Left lung (tissue), 10 donors: ENCODE results near the gene TCP11. TPM values are rescaled to one million over a fixed set of nuclear protein-coding genes. Genes with fewer than 3 reads are reported as not detected.

ENCODE experiments used
- ATAC-seq: fragments of 200-7000 bp; cut with Tn5 transposase; one replicate; pipeline ENCODE4 v1.9.1; 2020; ENCODE audit warnings: moderate library complexity
- DNase-seq, 4 donors: peaks; one replicate each; pipeline ENCODE4 v3.0.0-alpha.2; 2013 to 2020
- H3K27ac ChIP-seq, 2 donors: fragments of 200-600 bp; sonication (generic) in 1 of 2; one replicate each; pipeline versions ENCODE4 v1.5.0 to v1.8.0; 2020 to 2021
- H3K27me3 ChIP-seq, 2 donors: fragments of 200-600 bp; sonication (generic) in 1 of 2; one replicate each; pipeline versions ENCODE4 v1.5.0 to v1.8.0; 2020 to 2021
- H3K36me3 ChIP-seq, 2 donors: fragments of 200-600 bp; sonication (generic) in 1 of 2; one replicate each; pipeline versions ENCODE4 v1.5.0 to v1.8.0; 2020 to 2021
- H3K4me1 ChIP-seq, 2 donors: fragments of 200-600 bp; one replicate each; pipeline ENCODE4 v1.8.0; 2021
- H3K4me3 ChIP-seq, 2 donors: fragments of 200-600 bp; sonication (generic) in 1 of 2; one replicate each; pipeline versions ENCODE4 v1.5.0 to v1.8.0; 2020 to 2021; ENCODE audit warnings: mild to moderate bottlenecking in 1 of 2
- H3K9me3 ChIP-seq, 2 donors: fragments of 200-600 bp; sonication (generic) in 1 of 2; one replicate each; pipeline versions ENCODE4 v1.5.0 to v1.8.0; 2020 to 2021
- CTCF ChIP-seq, 2 donors: fragments of 200-600 bp; sonication (generic) in 1 of 2; IDR thresholded peaks; one replicate each; pipeline versions ENCODE4 v1.5.0 to v1.8.0; 2021; ENCODE audit warnings: antibody characterized with exemption in 2 of 2
- intact Hi-C, 2 donors: fragments of 100-400 bp; cut with DNase I; formaldehyde crosslinking; loops; one replicate each; pipeline versions ENCODE4 v1.11.2 to v1.14.2; 2022
- polyA plus RNA-seq, 6 donors: library from polyadenylated mRNA; unstranded; fragments of 120-200 nt; gene quantifications; one replicate each; pipeline ENCODE4 v1.2.1, GENCODE V29; 2013; ENCODE audit not compliant: insufficient read length in 6 of 6
- total RNA-seq, 2 donors: library from RNA; stranded (reverse); fragmentation: NEBNext Ultra II Directional; extraction: Animal tissue kit (Norgen Biotek cat#: 25700); gene quantifications; one replicate each; pipeline ENCODE4 v1.2.1, GENCODE V29; 2021
- donor health status: DM: no; HTN: yes; CAD: no.
- donor health status: DM: no; HTN: no; CAD: no.

TCP11 gene
- total and polyA plus RNA-seq, 8 donors, result 0.35 to 1.6 (median 0.69) TPM; not detected in 1

- Histone ChIP-seq H3K9me3 (no peaks in the 10 kb centered on the region), H3K27ac (no peak overlapping the region), H3K4me3 (no peak overlapping the region), H3K4me1 (peaks cover 0 to 10% of the 10 kb centered on the region in 2 donors), H3K36me3 (peaks cover 0 to 97% of the 10 kb centered on the region in 2 donors), H3K27me3 (no peaks in the 10 kb centered on the region)
- DNase-seq (no peak), ATAC-seq (no peak)
- intact Hi-C loops, result no loop called here
- TF ChIP-seq CTCF (IDR thresholded peaks at IDR 0.05), result no peak
Observed at GRCh38 chr6:35085359-35086281, 55.5 kb downstream of the TCP11 start.

GRCh38 chr6:35084511-35085203 is 56.5 kb downstream of the TCP11 start:
- DNase-seq, result no peak
- intact Hi-C loops, result no loop called here
- H3K27me3 ChIP-seq, result no peaks in the 10 kb centered on the region
- H3K36me3 ChIP-seq, result peaks cover 0 to 98% of the 10 kb centered on the region in 2 donors
- H3K27ac ChIP-seq, result no peak overlapping the region
- H3K4me1 ChIP-seq, result peaks cover 0 to 13% of the 10 kb centered on the region in 2 donors
- H3K9me3 ChIP-seq, result no peaks in the 10 kb centered on the region
- no peak overlapping the region for H3K4me3 ChIP-seq
- no peak for TF ChIP-seq CTCF (IDR thresholded peaks at IDR 0.05)
- no peak for ATAC-seq

GRCh38 chr6:35084041-35084491 is 57.1 kb downstream of the TCP11 start:
- H3K4me3 ChIP-seq, result no peak overlapping the region
- ATAC-seq (no peak), DNase-seq (no peak)
- peaks cover 0 to 10% of the 10 kb centered on the region in 2 donors for H3K4me1 ChIP-seq
- no peak for TF ChIP-seq CTCF (IDR thresholded peaks at IDR 0.05)
- no peak overlapping the region for H3K27ac ChIP-seq
- H3K9me3 ChIP-seq, result no peaks in the 10 kb centered on the region
- intact Hi-C loops, result no loop called here
- H3K36me3 ChIP-seq, result peaks cover 0 to 98% of the 10 kb centered on the region in 2 donors
- H3K27me3 ChIP-seq, result no peaks in the 10 kb centered on the region

- H3K4me1 ChIP-seq, result peaks cover 0 to 10% of the 10 kb centered on the region in 2 donors
- ATAC-seq (no peak), DNase-seq (no peak)
- no peak overlapping the region for H3K4me3 ChIP-seq
- H3K27me3 ChIP-seq, result no peaks in the 10 kb centered on the region
- no peaks in the 10 kb centered on the region for H3K9me3 ChIP-seq
- H3K27ac ChIP-seq, result no peak overlapping the region
- intact Hi-C loops, result no loop called here
- no peak for TF ChIP-seq CTCF (IDR thresholded peaks at IDR 0.05)
- peaks cover 0 to 100% of the 10 kb centered on the region in 2 donors for H3K36me3 ChIP-seq
Observed at GRCh38 chr6:35083507-35083906, 57.6 kb downstream of the TCP11 start.
